Sigmoid colon (tissue), 7 donors: Measurements from ENCODE around the gene MAD2L2. TPM values are rescaled to one million over a fixed set of nuclear protein-coding genes. Genes with fewer than 3 reads are reported as not detected.
A peak's percentile ranks its signal among the peaks of the same experiment; 100 is the strongest.

Source experiments
- DNase-seq: peaks from one replicate; pipeline ENCODE4 v3.0.0-alpha.2; 2019
- H3K27ac ChIP-seq, 4 donors: fragments of 200-600 bp; sonication (generic); one replicate each; pipeline ENCODE4 v1.5.1; 2016 to 2019; ENCODE audit warnings: mild to moderate bottlenecking in 1 of 4
- H3K27me3 ChIP-seq, 3 donors: fragments of 200-600 bp; sonication (generic); one replicate each; pipeline ENCODE4 v1.5.1; 2019; ENCODE audit warnings: mild to moderate bottlenecking in 1 of 3
- H3K36me3 ChIP-seq, 4 donors: fragments of 200-600 bp; sonication (generic); one replicate each; pipeline ENCODE4 v1.5.1; 2016 to 2019
- H3K4me1 ChIP-seq, 4 donors: fragments of 200-600 bp; sonication (generic); one replicate each; pipeline ENCODE4 v1.5.1; 2017 to 2019
- H3K4me3 ChIP-seq, 4 donors: fragments of 200-600 bp; sonication (generic); one replicate each; pipeline ENCODE4 v1.5.1; 2017 to 2019; ENCODE audit warnings: mild to moderate bottlenecking in 2 of 4, moderate library complexity in 1 of 4
- H3K9me3 ChIP-seq, 4 donors: fragments of 200-600 bp in 3 of 4; sonication (generic) in 3 of 4; one replicate each; pipeline versions ENCODE4 v1.5.1 to v1.6.1; 2013 to 2019
- CTCF ChIP-seq, 4 experiments: fragments of 450-650 bp in 3 of 4; fragments of 200-600 bp in 1 of 4; IDR thresholded peaks; one replicate each; pipeline ENCODE4 v1.5.1; 2016 to 2019; ENCODE audit warnings: antibody characterized with exemption in 4 of 4, mild to moderate bottlenecking in 3 of 4, moderate library complexity in 2 of 4
- EP300 ChIP-seq, 4 donors: sonication (generic); formaldehyde crosslinking; IDR thresholded peaks; one replicate each; pipeline ENCODE4 v1.6.1; 2017; ENCODE audit warnings: antibody characterized with exemption in 4 of 4
- POLR2A ChIP-seq, 2 donors: fragments of 450-650 bp; IDR thresholded peaks; one replicate each; pipeline ENCODE4 v1.6.1; 2016; ENCODE audit warnings: antibody characterized with exemption in 2 of 2, mild to moderate bottlenecking in 2 of 2, moderate library complexity in 2 of 2
- POLR2AphosphoS5 ChIP-seq, 4 donors: sonication (generic); formaldehyde crosslinking; IDR thresholded peaks; one replicate each; pipeline ENCODE4 v1.6.1; 2017; ENCODE audit warnings: antibody characterized with exemption in 4 of 4
- WGBS, 2 donors: extraction: QIAGEN DNeasy Blood & Tissue Kit; methylation state at CpG; one replicate each; pipeline ENCODE4 v1.1.7; 2013; 5-methylcytosine and 5-hydroxymethylcytosine counted together
- intact Hi-C: fragments of 100-400 bp; cut with DNase I; formaldehyde crosslinking; loops from one replicate; pipeline ENCODE4 v1.15.1; 2023
- polyA plus RNA-seq, 3 donors: library from polyadenylated mRNA; stranded (reverse); fragments of 200-250 nt; gene quantifications; one replicate each; pipeline ENCODE4 v1.2.3, GENCODE V29; 2013
- total RNA-seq, 4 donors: library from RNA; depleted of rRNA; stranded (reverse); fragments of >200 nt; gene quantifications; one replicate each; pipeline ENCODE4 v1.1.0, GENCODE V29; 2016
- donor health status: healthy with polysubstance abuse.
- donor health status: Bipolar disorder and iron deficiency.
- donor health status: healthy.

The MAD2L2 gene
- total and polyA plus RNA-seq, 7 donors: 8.8 to 57.9 (median 28.2) TPM

- Histone ChIP-seq H3K36me3 (peaks cover 0 to 42% (median 3%) of the 10 kb centered on the region in 4 donors), H3K27ac (no peak overlapping the region), H3K27me3 (no peaks in the 10 kb centered on the region), H3K9me3 (no peaks in the 10 kb centered on the region), H3K4me1 (peaks cover 2 to 19% (median 16%) of the 10 kb centered on the region in 4 donors), H3K4me3 (no peak overlapping the region)
- DNase-seq: no peak
- WGBS, 2 donors: 85 to 87% methylated on average over 4 of the region's 4 CpGs
- TF ChIP-seq EP300 (IDR thresholded peaks at IDR 0.05): no peak
- TF ChIP-seq POLR2A (IDR thresholded peaks at IDR 0.05): no peak
- TF ChIP-seq POLR2AphosphoS5 (IDR thresholded peaks at IDR 0.05): no peak
- TF ChIP-seq CTCF (IDR thresholded peaks at IDR 0.05): no peak
- intact Hi-C loops: no loop called here
Observed at GRCh38 chr1:11659748-11660147, 21.2 kb downstream of the MAD2L2 start.

GRCh38 chr1:11658542-11658941, 22.4 kb downstream of the MAD2L2 start:
- DNase-seq: no peak
- H3K27ac ChIP-seq: no peak overlapping the region
- H3K27me3 ChIP-seq: no peaks in the 10 kb centered on the region
- H3K9me3 ChIP-seq: no peaks in the 10 kb centered on the region
- TF ChIP-seq POLR2AphosphoS5 (IDR thresholded peaks at IDR 0.05): no peak
- no peak for TF ChIP-seq EP300 (IDR thresholded peaks at IDR 0.05)
- TF ChIP-seq POLR2A (IDR thresholded peaks at IDR 0.05): no peak
- no peak for TF ChIP-seq CTCF (IDR thresholded peaks at IDR 0.05)
- WGBS, 2 donors: 87 to 92% methylated on average over 23 of the region's 23 CpGs
- peaks cover 0 to 42% (median 3%) of the 10 kb centered on the region in 4 donors for H3K36me3 ChIP-seq
- peaks cover 0 to 20% (median 16%) of the 10 kb centered on the region in 4 donors for H3K4me1 ChIP-seq
- no peak overlapping the region for H3K4me3 ChIP-seq
- intact Hi-C loops: no loop called here

GRCh38 chr1:11657654-11658053, 23.3 kb downstream of the MAD2L2 start:
- H3K4me1 ChIP-seq: peaks cover 0 to 20% (median 15%) of the 10 kb centered on the region in 4 donors
- H3K36me3 ChIP-seq: peaks cover 0 to 42% (median 3%) of the 10 kb centered on the region in 4 donors
- no peak for DNase-seq
- no peak for TF ChIP-seq CTCF (IDR thresholded peaks at IDR 0.05)
- no peak for TF ChIP-seq EP300 (IDR thresholded peaks at IDR 0.05)
- no peak for TF ChIP-seq POLR2AphosphoS5 (IDR thresholded peaks at IDR 0.05)
- TF ChIP-seq POLR2A (IDR thresholded peaks at IDR 0.05): no peak
- 81 to 85% methylated on average over 6 of the region's 6 CpGs for WGBS, 2 donors
- H3K4me3 ChIP-seq: no peak overlapping the region
- no peaks in the 10 kb centered on the region for H3K9me3 ChIP-seq
- intact Hi-C loops: no loop called here
- no peak overlapping the region for H3K27ac ChIP-seq
- H3K27me3 ChIP-seq: no peaks in the 10 kb centered on the region

- no peak for DNase-seq
- intact Hi-C loops: loop anchor here (5.0 kb wide), 4 partner anchors 82 to 252 kb away; partner anchors contain the start of gene AGTRAP
- peak overlapping the region in 3 of 4 donors; percentile 32 to 80 (median 56) for H3K27ac ChIP-seq
Observed at GRCh38 chr1:11654939-11655808, 25.8 kb downstream of the MAD2L2 start.

More at GRCh38 chr1:11654939-11655808, 25.8 kb downstream of the MAD2L2 start:
- Histone ChIP-seq H3K27me3 (peaks cover under 1 to 9% (median 2%) of the 10 kb centered on the region in 3 donors), H3K9me3 (no peaks in the 10 kb centered on the region), H3K4me3 (peak overlapping the region; percentile 57 to 78 (median 69)), H3K36me3 (peaks cover 0 to 27% (median under 1%) of the 10 kb centered on the region in 4 donors), H3K4me1 (peaks cover 0 to 28% (median 22%) of the 10 kb centered on the region in 4 donors)
- WGBS, 2 donors: 4 to 10% methylated on average over 45 of the region's 45 CpGs
- TF ChIP-seq POLR2AphosphoS5 (IDR thresholded peaks at IDR 0.05) (no peak), EP300 (IDR thresholded peaks at IDR 0.05) (no peak), POLR2A (IDR thresholded peaks at IDR 0.05) (no peak), CTCF (IDR thresholded peaks at IDR 0.05) (no peak)
